KMS-11 (cell line): ENCODE measurements around the gene KIF26A.

Source experiments
- H2AFZ ChIP-seq: fragments of 200-600 bp; sonication (generic); 2 replicates; pipeline ENCODE4 v1.6.1; 2016; ENCODE audit warnings: antibody characterized with exemption, mixed run types, low read depth
- H3K27ac ChIP-seq: fragments of 200-600 bp; sonication (generic); 2 replicates; pipeline ENCODE4 v1.6.1; 2016; ENCODE audit warnings: mild to moderate bottlenecking, mixed run types
- H3K27me3 ChIP-seq: fragments of 200-600 bp; sonication (generic); 2 replicates; pipeline ENCODE4 v1.6.1; 2017; ENCODE audit warnings: mild to moderate bottlenecking, low read depth, mixed run types, moderate library complexity; ENCODE audit not compliant: insufficient read depth
- H3K36me3 ChIP-seq: fragments of 200-600 bp; sonication (generic); 2 replicates; pipeline ENCODE4 v1.6.1; 2017; ENCODE audit warnings: mild to moderate bottlenecking, mixed run types; ENCODE audit not compliant: insufficient read depth
- H3K4me1 ChIP-seq: fragments of 200-600 bp; sonication (generic); 2 replicates; pipeline ENCODE4 v1.6.1; 2016; ENCODE audit warnings: mild to moderate bottlenecking, low read depth, mixed run types; ENCODE audit not compliant: poor library complexity, severe bottlenecking
- H3K4me2 ChIP-seq: fragments of 200-600 bp; sonication (generic); 2 replicates; pipeline ENCODE4 v1.7.0; 2016; ENCODE audit warnings: mild to moderate bottlenecking, mixed run types
- H3K4me3 ChIP-seq: fragments of 200-600 bp; sonication (generic); IDR thresholded peaks from 2 replicates; pipeline ENCODE4 v1.6.1; 2017; ENCODE audit warnings: low read depth, low read length, mixed read lengths; ENCODE audit not compliant: insufficient read depth
- H3K79me2 ChIP-seq: fragments of 200-600 bp; sonication (generic); 2 replicates; pipeline ENCODE4 v1.6.1; 2016; ENCODE audit warnings: low read depth, mixed run types; ENCODE audit not compliant: insufficient read depth
- H3K9ac ChIP-seq: fragments of 200-600 bp; sonication (generic); 2 replicates; pipeline ENCODE4 v1.6.1; 2016; ENCODE audit warnings: mild to moderate bottlenecking, mixed run types
- H4K20me1 ChIP-seq: fragments of 200-600 bp; sonication (generic); 2 replicates; pipeline ENCODE4 v1.6.1; 2016; ENCODE audit warnings: mild to moderate bottlenecking, mixed run types; ENCODE audit not compliant: insufficient read depth
- CTCF ChIP-seq: fragments of 200-600 bp; sonication (generic); conservative IDR thresholded peaks from 2 replicates; pipeline ENCODE4 v1.6.1; 2017; ENCODE audit warnings: low read depth, mild to moderate bottlenecking, antibody characterized with exemption, low read length, moderate library complexity, mixed read lengths

KIF26A gene

DNA sequence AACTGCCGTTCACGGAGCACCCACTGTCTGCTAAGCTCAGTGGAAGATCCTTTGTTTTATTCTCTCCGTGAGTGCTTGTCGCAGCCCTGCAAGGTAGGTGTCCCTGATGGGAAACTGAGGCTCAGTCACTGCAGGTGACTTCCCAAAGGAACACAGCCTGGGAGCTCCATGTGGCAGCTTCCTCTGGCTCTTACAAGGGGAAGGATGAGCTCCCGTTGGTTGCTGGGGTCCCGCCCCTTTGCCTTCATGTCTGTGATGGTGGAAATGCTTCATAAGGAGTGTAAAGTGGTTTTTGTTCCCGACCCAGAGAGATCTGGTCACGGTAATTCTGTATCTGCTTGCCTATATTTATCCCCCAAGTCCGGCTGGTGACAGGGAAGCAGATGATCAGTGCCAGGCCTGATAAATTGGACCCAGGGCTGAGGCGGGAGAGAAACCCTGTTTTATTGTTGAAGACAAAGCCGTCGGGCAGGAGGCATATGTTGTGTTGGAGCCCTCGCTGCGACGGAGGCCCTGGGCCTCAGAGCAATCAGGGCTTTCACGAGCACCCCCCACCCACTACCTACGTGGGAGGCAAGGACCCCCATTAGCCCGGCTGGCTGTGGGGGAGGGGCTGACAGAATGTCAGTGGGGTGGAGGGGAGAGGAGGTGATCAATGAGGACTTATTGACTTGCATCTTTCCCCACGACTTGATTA, 91.9 kb downstream of the KIF26A start:
- no peaks in the 10 kb centered on the region for H4K20me1 ChIP-seq
- no peak overlapping the region for H3K27ac ChIP-seq
- no peaks in the 10 kb centered on the region for H3K27me3 ChIP-seq
- no peak overlapping the region for H2AFZ ChIP-seq
- no peak for TF ChIP-seq CTCF
- H3K79me2 ChIP-seq: no peaks in the 10 kb centered on the region
- H3K4me3 ChIP-seq: no peak overlapping the region
- H3K36me3 ChIP-seq: no peaks in the 10 kb centered on the region
- H3K9ac ChIP-seq: no peak overlapping the region
- no peaks in the 10 kb centered on the region for H3K4me1 ChIP-seq
- no peak overlapping the region for H3K4me2 ChIP-seq
